AG08395 (cell line): ENCODE results near the gene VEZF1.

Experiments used
- DNase-seq: peaks from one replicate; pipeline ENCODE4 v3.0.0; 2012; ENCODE audit warnings: mixed read lengths, low spot score

Gene VEZF1

GRCh38 chr17:57987581-57988300 is at the start of gene VEZF1:
VEZF1 (minus strand) TSS chr17:57988254; CDS start chr17:57988111, 143 bp downstream.
- DNase-seq = peak; percentile 74

- no peak for DNase-seq
These were observed 44.8 kb upstream of the VEZF1 start for GRCh38 chr17:58032691-58033415.

- no peak for DNase-seq
These were observed 40.5 kb upstream of the VEZF1 start for GRCh38 chr17:58028578-58028977.

GRCh38 chr17:58020401-58020800 is 32.3 kb upstream of the VEZF1 start:
- no peak for DNase-seq

- no peak for DNase-seq
These were observed 31.5 kb upstream of the VEZF1 start for GRCh38 chr17:58019521-58019920.

GRCh38 chr17:58019039-58019438 is 31.0 kb upstream of the VEZF1 start:
- no peak for DNase-seq

GRCh38 chr17:58010067-58010799 is 22.2 kb upstream of the VEZF1 start:
- DNase-seq = no peak

GRCh38 chr17:58007781-58008706 is 20.0 kb upstream of the VEZF1 start:
- DNase-seq = no peak

GRCh38 chr17:58006924-58007780 is 19.1 kb upstream of the VEZF1 start, which contains the start of gene SRSF1:
SRSF1 (minus strand) TSS chr17:58007246; CDS start chr17:58007137, 109 bp downstream.
- peak; percentile 99 for DNase-seq

- DNase-seq = peak; percentile 74
These were observed 18.5 kb upstream of the VEZF1 start for GRCh38 chr17:58006560-58006923.

GRCh38 chr17:58005728-58006559 is 17.9 kb upstream of the VEZF1 start:
- no peak for DNase-seq

- DNase-seq = peak; percentile 4
These were observed 17.1 kb upstream of the VEZF1 start for GRCh38 chr17:58005031-58005727.

GRCh38 chr17:58004060-58004459 is 16.0 kb upstream of the VEZF1 start:
- DNase-seq = no peak

GRCh38 chr17:58002973-58003372 is 14.9 kb upstream of the VEZF1 start:
- no peak for DNase-seq

- DNase-seq = no peak
These were observed 14.3 kb upstream of the VEZF1 start for GRCh38 chr17:58002154-58002948.

- no peak for DNase-seq
These were observed 13.5 kb upstream of the VEZF1 start for GRCh38 chr17:58001461-58002124.

GRCh38 chr17:57999496-58000017 is 11.5 kb upstream of the VEZF1 start:
- DNase-seq = peak; percentile 54
